ENCODE results near the gene OR10G7.
"Not testable (repeated sequence)": the region's sequence is repeated elsewhere in the genome, so short reads cannot be mapped to it uniquely, and the experiment has no call there.

Gene OR10G7

GRCh38 chr11:124036666-124037065, 4.5 kb downstream of the OR10G7 start:
- DNase-seq, result no peak

DNA sequence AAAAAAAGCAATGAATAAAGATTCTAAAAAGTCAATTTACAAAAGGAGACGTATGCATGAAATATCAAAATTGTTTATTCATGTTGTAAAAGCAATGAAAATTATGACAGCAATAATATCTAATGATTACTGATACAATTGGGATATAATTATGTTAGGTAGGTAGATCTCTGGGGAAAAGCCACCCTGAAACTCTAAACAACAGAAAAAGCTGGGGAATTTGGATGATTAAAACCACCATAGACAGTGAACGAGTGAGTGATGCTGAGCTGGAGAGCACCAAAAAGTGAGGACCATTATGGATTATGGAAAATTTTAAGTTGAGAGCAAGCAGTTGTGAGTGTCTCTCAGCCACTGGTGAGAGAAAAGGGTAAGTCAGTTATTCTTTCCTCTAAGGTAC, 14.6 kb downstream of the OR10G7 start, which contains the start of gene OR10G8:
TSS of gene OR10G8 (plus strand) at position 301 of the 400 bp plus-strand sequence. CDS start 2,825 bp downstream, outside the sequence.
- no peak for DNase-seq

- DNase-seq, result not testable (repeated sequence)
Observed at GRCh38 chr11:124015837-124016236, 25.3 kb downstream of the OR10G7 start.

DNA sequence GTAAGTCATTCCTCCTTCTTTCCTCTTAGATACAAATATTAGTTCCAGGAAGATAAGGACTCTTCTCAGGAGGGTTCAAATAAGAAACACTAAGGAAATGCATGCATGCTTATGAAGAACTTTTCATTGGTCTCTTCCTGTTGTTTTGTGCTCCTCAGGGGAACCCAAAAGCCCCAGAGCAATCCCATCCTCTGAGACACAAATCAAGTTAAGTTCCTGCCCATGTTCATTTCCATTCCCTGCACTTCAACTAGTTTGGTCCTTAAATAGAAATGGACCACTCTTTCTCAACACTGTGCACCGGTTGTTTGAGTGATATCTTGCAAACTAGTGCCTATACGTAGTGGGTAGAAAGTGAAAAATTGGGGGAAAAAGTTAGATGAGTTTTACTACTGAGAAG, 28.4 kb downstream of the OR10G7 start, which contains the start of gene OR10G4:
TSS of gene OR10G4 (plus strand) at position 301 of the 400 bp plus-strand sequence. CDS start 2,578 bp downstream, outside the sequence.
- DNase-seq, result no peak

DNA sequence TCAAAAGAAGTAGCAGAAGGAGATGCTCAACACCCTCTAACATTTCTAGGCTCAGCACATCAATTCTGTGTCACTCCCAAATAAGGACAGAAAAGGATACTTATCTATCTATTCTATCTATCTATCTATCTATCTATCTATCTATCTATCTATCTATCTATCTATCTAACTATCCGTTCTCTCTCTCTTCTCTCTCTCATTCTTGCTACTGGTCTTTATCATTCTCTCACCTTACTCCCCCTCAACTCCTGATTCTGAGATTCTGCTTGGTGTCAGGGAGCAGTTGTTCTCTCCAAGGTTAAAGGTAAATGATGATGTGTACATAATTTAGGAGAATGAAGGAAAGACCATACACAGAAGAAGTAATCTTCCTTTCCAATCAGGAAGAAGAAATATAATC, 46.0 kb downstream of the OR10G7 start, which contains the start of gene OR10G6:
TSS of gene OR10G6 (minus strand) at position 43 of the 400 bp plus-strand sequence. CDS start at position 43, 0 bp downstream.
- no peak for DNase-seq
